ENCODE results near the gene STMN1. TPM values are rescaled to one million over a fixed set of nuclear protein-coding genes. Genes with fewer than 3 reads are reported as not detected.

Gene STMN1
- total RNA-seq, 1 experiment from 2014 or later = 242 TPM

DNA sequence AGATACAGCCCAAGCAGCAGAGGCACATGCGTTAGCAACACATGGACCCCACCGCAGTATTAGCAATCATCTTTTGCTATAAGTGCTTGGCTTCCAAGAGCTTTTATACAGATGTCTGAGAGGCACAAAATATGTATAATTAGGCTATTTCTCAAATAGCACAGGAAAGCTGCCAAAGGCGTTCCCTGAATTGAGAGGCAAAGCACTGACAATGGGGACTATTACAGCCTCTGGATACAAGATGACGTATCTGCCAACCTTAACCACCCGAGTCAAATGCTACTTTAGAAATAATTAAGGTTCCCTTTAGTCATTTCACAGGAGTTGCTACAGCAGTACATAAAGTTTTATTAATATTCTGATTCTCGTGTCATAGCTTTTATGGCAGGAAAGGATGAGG lies 6.4 kb downstream of the STMN1 start:
- DNase-seq = no peak
- Mint-ChIP-seq H3K4me1 (ENCODE audit: low read depth, unreplicated experiment) (no peaks in the 10 kb centered on the region), H3K27ac (ENCODE audit: unreplicated experiment) (no peak overlapping the region), H3K4me3 (ENCODE audit: low read depth, unreplicated experiment) (no peak overlapping the region), H3K27me3 (ENCODE audit: unreplicated experiment) (no peaks in the 10 kb centered on the region), H3K9me3 (ENCODE audit: low read depth, unreplicated experiment) (no peaks in the 10 kb centered on the region), H3K36me3 (ENCODE audit: insufficient read depth, unreplicated experiment) (peaks cover 28% of the 10 kb centered on the region)
- no TSS peak for BruUV-seq (replicated peaks)
- no peak for TF ChIP-seq CTCF (IDR thresholded peaks at IDR 0.05; ENCODE audit: unreplicated experiment)
- intact Hi-C loops (cut with micrococcal nuclease; ENCODE audit: unreplicated experiment) = loop anchor here (5.0 kb wide), 2 partner anchors 62 to 98 kb away; partner anchors contain the start of gene PAFAH2
- CTCF ChIA-PET = no interaction called here

- H3K27ac Mint-ChIP-seq (ENCODE audit: unreplicated experiment) = no peak overlapping the region
- no peak for TF ChIP-seq CTCF (IDR thresholded peaks at IDR 0.05; ENCODE audit: unreplicated experiment)
- H3K27me3 Mint-ChIP-seq (ENCODE audit: unreplicated experiment) = no peaks in the 10 kb centered on the region
- no peak for DNase-seq
- peaks cover 23% of the 10 kb centered on the region for H3K36me3 Mint-ChIP-seq (ENCODE audit: insufficient read depth, unreplicated experiment)
- CTCF ChIA-PET = no interaction called here
- BruUV-seq (replicated peaks) = no TSS peak
- no peak overlapping the region for H3K4me3 Mint-ChIP-seq (ENCODE audit: low read depth, unreplicated experiment)
- intact Hi-C loops (cut with micrococcal nuclease; ENCODE audit: unreplicated experiment) = loop anchor here (5.0 kb wide), 2 partner anchors 61 to 99 kb away; partner anchors contain the start of gene PAFAH2
- H3K4me1 Mint-ChIP-seq (ENCODE audit: low read depth, unreplicated experiment) = no peaks in the 10 kb centered on the region
- H3K9me3 Mint-ChIP-seq (ENCODE audit: low read depth, unreplicated experiment) = no peaks in the 10 kb centered on the region
These were observed 7.8 kb downstream of the STMN1 start for GRCh38 chr1:25898223-25899015.

DNA sequence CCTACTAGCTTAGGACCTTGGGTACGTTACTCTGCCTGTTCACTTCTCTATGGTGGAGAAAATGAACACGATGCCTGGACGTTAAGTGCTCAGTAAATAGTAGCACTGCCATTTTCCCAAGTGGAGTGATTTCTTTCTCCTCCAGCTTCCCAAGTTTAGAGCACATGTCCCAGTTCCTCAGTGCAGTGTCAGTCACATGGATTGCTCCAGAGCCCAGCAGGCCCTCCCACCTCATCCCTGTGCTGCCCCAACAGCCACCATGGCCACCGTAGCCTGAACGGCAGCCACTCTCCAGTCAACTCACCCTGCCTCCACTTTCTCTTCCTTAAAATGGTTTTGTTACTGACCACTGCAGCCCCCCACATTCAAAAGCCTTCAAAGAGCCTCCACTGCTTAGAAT lies 8.5 kb downstream of the STMN1 start:
- DNase-seq = no peak
- CTCF ChIA-PET = no interaction called here
- Mint-ChIP-seq H3K9me3 (ENCODE audit: low read depth, unreplicated experiment) (no peaks in the 10 kb centered on the region), H3K36me3 (ENCODE audit: insufficient read depth, unreplicated experiment) (peaks cover 23% of the 10 kb centered on the region), H3K4me3 (ENCODE audit: low read depth, unreplicated experiment) (no peak overlapping the region), H3K4me1 (ENCODE audit: low read depth, unreplicated experiment) (no peaks in the 10 kb centered on the region), H3K27me3 (ENCODE audit: unreplicated experiment) (no peaks in the 10 kb centered on the region), H3K27ac (ENCODE audit: unreplicated experiment) (no peak overlapping the region)
- TF ChIP-seq CTCF (IDR thresholded peaks at IDR 0.05; ENCODE audit: unreplicated experiment) = no peak
- intact Hi-C loops (cut with micrococcal nuclease; ENCODE audit: unreplicated experiment) = loop anchor here (5.0 kb wide), 2 partner anchors 60 to 100 kb away; partner anchors contain the start of gene PAFAH2
- no TSS peak for BruUV-seq (replicated peaks)

DNA sequence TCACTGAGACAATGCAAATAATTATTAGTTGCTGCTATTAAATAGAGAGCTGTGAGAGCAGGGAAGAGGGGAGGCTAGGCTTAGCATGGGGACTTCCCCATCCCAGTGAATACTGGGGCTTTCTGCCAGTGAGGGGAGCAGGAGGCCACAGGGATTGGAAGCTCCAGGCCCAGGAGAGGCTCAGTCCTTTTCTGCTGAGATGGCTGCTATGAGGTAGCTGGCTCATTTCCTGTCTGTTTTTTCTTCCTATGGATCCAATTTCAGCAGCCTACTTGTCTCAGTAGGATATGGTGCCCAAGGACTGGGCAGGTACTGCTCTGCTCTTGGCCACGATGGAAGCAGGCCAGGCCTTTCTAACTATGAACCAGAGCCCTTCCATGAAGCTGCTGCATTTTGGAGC lies 10.0 kb downstream of the STMN1 start:
- H3K27me3 Mint-ChIP-seq (ENCODE audit: unreplicated experiment) = no peaks in the 10 kb centered on the region
- H3K4me1 Mint-ChIP-seq (ENCODE audit: low read depth, unreplicated experiment) = no peaks in the 10 kb centered on the region
- no peak for DNase-seq
- H3K36me3 Mint-ChIP-seq (ENCODE audit: insufficient read depth, unreplicated experiment) = peaks cover 24% of the 10 kb centered on the region
- no peaks in the 10 kb centered on the region for H3K9me3 Mint-ChIP-seq (ENCODE audit: low read depth, unreplicated experiment)
- H3K4me3 Mint-ChIP-seq (ENCODE audit: low read depth, unreplicated experiment) = no peak overlapping the region
- no peak for TF ChIP-seq CTCF (IDR thresholded peaks at IDR 0.05; ENCODE audit: unreplicated experiment)
- BruUV-seq (replicated peaks) = no TSS peak
- intact Hi-C loops (cut with micrococcal nuclease; ENCODE audit: unreplicated experiment) = loop anchor here (5.0 kb wide), 2 partner anchors 59 to 101 kb away; partner anchors contain the start of gene PAFAH2
- no peak overlapping the region for H3K27ac Mint-ChIP-seq (ENCODE audit: unreplicated experiment)
- CTCF ChIA-PET = interaction anchor here (1.2 to 1.5 kb wide), 2 partner anchors 9 to 21 kb away, joined by 9 to 10 read pairs; partner anchors contain the start of gene PAQR7

Data from Calu3 (cell line).